Effector memory CD4-positive, alpha-beta T cell (primary cell): ENCODE results near the gene A4GNT.

Experiments used
- DNase-seq, 3 donors: peaks; one replicate each; pipeline ENCODE4 v3.0.0-alpha.2; 2020
- H3K27ac ChIP-seq: 2 replicates; pipeline ENCODE4 v1.7.0; 2013; ENCODE audit warnings: mild to moderate bottlenecking, low read length, moderate library complexity; ENCODE audit not compliant: insufficient read depth, poor library complexity, severe bottlenecking
- H3K27me3 ChIP-seq: replicated peaks from 2 replicates; pipeline ENCODE4 v1.7.0; 2013; ENCODE audit warnings: mild to moderate bottlenecking, low read length; ENCODE audit not compliant: insufficient read depth, control insufficient read depth, poor library complexity, severe bottlenecking
- H3K36me3 ChIP-seq: 2 replicates; pipeline ENCODE4 v1.7.0; 2013; ENCODE audit warnings: mild to moderate bottlenecking, low read length, moderate library complexity; ENCODE audit not compliant: control insufficient read depth, insufficient read depth
- H3K4me1 ChIP-seq: 2 replicates; pipeline ENCODE4 v1.7.0; 2013; ENCODE audit warnings: low read length, mild to moderate bottlenecking; ENCODE audit not compliant: control insufficient read depth, insufficient read depth, poor library complexity, severe bottlenecking
- H3K4me3 ChIP-seq: 2 replicates; pipeline ENCODE4 v1.7.0; 2013; ENCODE audit warnings: low read length, low read depth, mild to moderate bottlenecking; ENCODE audit not compliant: insufficient read depth, poor library complexity, severe bottlenecking
- H3K9me3 ChIP-seq: 2 replicates; pipeline ENCODE4 v1.7.0; 2013; ENCODE audit warnings: mild to moderate bottlenecking, low read length, moderate library complexity; ENCODE audit not compliant: control insufficient read depth

The A4GNT gene

DNA sequence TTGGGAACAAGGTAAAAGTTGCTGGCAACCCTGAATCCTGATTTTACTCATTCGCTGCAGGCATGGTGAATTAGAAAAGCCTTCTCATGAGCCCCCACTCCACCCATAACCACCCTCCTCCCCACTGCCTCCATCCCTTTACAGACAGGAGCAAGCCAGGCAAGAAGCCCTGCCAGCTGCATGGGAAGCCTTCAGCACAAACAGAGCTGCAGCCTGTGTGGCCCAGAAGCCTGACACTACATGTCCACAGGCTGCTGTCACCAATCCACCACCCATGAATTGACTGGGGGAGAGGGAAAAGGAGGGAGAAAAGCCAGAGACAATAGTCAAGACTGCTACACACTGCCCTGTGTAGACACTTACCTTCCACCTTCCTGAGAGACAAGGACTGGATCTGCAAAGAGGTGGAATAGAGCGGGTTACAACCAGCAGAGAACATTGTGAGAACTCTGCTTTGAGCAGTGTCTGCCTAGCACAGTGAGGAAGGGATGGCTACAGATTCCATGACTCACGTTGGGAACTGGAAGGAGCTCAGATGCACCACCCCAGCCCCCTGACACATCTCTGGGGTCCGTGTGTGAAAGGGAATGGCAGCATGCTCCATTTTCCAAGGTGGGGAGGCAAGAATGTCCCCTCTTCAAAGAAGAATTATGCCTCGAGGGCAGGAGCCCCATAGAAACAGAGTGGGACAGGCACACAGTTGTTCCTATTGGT, 50.7 kb downstream of the A4GNT start:
- no peak overlapping the region for H3K27ac ChIP-seq
- no peak overlapping the region for H3K4me3 ChIP-seq
- H3K36me3 ChIP-seq = no peaks in the 10 kb centered on the region

DNA sequence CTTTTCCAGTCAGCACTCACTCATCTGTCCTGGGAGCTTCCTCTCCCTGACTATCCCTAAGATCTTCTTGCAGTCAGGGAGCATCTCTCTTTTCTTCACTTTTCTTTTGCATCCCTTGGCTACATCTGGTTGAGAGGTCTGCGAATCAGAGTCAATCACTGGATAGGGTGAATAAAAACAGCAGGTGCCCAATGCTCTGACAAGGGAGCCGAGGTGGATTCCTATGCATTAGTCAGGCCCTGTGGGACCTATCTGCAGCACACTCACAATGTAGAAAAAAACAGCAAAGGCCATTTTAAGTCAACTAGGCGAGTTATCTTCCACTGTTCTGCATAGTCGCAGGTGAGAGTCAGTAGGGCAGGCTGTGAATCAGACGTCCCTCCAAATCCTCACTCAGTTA, 52.3 kb downstream of the A4GNT start:
- DNase-seq = no peak
- H3K27ac ChIP-seq = no peak overlapping the region
- no peaks in the 10 kb centered on the region for H3K36me3 ChIP-seq
- H3K9me3 ChIP-seq = no peaks in the 10 kb centered on the region
- H3K4me3 ChIP-seq = no peak overlapping the region
- peaks cover 11% of the 10 kb centered on the region for H3K4me1 ChIP-seq
- no peaks in the 10 kb centered on the region for H3K27me3 ChIP-seq

More for the DNA sequence above, 50.7 kb downstream of the A4GNT start:
- no peaks in the 10 kb centered on the region for H3K9me3 ChIP-seq
- DNase-seq = no peak
- H3K27me3 ChIP-seq = no peaks in the 10 kb centered on the region
- peaks cover 11% of the 10 kb centered on the region for H3K4me1 ChIP-seq

DNA sequence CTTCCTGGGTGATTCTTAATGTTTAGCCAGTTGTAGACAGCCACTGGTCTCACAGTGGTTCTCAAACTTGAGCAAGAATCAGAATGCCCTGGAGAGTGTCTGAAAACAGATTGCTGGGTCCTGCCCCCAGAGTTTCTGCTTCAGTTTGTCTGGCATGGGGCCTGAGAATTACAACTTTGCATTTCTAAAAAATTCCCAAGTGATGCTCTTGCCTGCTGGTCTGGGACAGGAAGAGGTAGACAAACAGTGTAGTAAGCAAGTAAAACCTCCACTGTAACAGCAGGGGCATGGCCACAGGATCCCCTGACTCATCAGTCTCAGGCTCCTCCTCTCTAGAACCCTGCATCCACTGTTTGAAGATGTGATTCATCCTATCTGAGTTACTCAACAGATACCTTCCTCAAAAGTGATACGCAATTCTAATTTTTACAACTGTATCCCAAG, 53.3 kb downstream of the A4GNT start:
- no peaks in the 10 kb centered on the region for H3K27me3 ChIP-seq
- no peaks in the 10 kb centered on the region for H3K9me3 ChIP-seq
- DNase-seq = no peak
- H3K4me3 ChIP-seq = no peak overlapping the region
- no peak overlapping the region for H3K27ac ChIP-seq
- H3K36me3 ChIP-seq = no peaks in the 10 kb centered on the region
- H3K4me1 ChIP-seq = peaks cover 11% of the 10 kb centered on the region

DNA sequence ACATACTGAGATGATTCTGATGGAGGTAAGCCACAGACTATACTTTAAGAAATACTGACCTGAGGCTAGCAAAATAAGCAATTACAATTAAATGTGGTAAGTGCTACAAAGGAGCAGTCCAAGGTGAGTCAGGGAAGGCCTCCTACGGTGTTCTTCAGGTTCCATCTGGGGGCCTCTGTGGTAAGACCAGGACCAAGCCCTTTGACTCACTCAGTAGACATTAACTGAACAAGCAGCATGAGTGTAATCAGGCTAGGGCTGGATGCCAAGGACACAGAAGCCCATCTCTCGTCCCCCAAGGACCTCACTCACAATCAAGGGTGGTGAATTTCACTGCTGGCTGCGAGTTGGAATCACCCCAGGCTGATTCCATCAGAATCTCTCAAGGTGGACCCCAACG, 54.1 kb downstream of the A4GNT start:
- H3K27me3 ChIP-seq = no peaks in the 10 kb centered on the region
- no peaks in the 10 kb centered on the region for H3K9me3 ChIP-seq
- no peak for DNase-seq
- peaks cover 11% of the 10 kb centered on the region for H3K4me1 ChIP-seq
- H3K4me3 ChIP-seq = no peak overlapping the region
- H3K27ac ChIP-seq = no peak overlapping the region
- no peaks in the 10 kb centered on the region for H3K36me3 ChIP-seq
